Dendritic cell treated with granulocyte-macrophage colony-stimulating factor and Interleukin-4, amounts not matched to agents 40 ng/mL and 50 ng/mL, for 4 days (primary cell): ENCODE measurements around the gene AP1G2.
"Not testable (repeated sequence)": the region's sequence is repeated elsewhere in the genome, so short reads cannot be mapped to it uniquely, and the experiment has no call there.

Source experiments
- H3K27ac Mint-ChIP-seq: one replicate; pipeline ENCODE4 v1.8.0; 2022; ENCODE audit warnings: mild to moderate bottlenecking, mixed read lengths
- H3K27me3 Mint-ChIP-seq: one replicate; pipeline ENCODE4 v1.8.0; 2022; ENCODE audit warnings: mild to moderate bottlenecking, mixed read lengths
- H3K36me3 Mint-ChIP-seq: one replicate; pipeline ENCODE4 v1.8.0; 2022; ENCODE audit warnings: low read depth, mixed read lengths
- H3K4me1 Mint-ChIP-seq: one replicate; pipeline ENCODE4 v1.8.0; 2022; ENCODE audit warnings: low read depth, mixed read lengths
- H3K4me3 Mint-ChIP-seq: one replicate; pipeline ENCODE4 v1.8.0; 2022; ENCODE audit warnings: mild to moderate bottlenecking, moderate library complexity, mixed read lengths
- H3K9me3 Mint-ChIP-seq: one replicate; pipeline ENCODE4 v1.8.0; 2022; ENCODE audit warnings: mixed read lengths
- intact Hi-C: fragments of 100-400 bp; cut with micrococcal nuclease; formaldehyde crosslinking; loops from one replicate; pipeline ENCODE4 v1.15.0; 2022

Gene AP1G2, protein sequence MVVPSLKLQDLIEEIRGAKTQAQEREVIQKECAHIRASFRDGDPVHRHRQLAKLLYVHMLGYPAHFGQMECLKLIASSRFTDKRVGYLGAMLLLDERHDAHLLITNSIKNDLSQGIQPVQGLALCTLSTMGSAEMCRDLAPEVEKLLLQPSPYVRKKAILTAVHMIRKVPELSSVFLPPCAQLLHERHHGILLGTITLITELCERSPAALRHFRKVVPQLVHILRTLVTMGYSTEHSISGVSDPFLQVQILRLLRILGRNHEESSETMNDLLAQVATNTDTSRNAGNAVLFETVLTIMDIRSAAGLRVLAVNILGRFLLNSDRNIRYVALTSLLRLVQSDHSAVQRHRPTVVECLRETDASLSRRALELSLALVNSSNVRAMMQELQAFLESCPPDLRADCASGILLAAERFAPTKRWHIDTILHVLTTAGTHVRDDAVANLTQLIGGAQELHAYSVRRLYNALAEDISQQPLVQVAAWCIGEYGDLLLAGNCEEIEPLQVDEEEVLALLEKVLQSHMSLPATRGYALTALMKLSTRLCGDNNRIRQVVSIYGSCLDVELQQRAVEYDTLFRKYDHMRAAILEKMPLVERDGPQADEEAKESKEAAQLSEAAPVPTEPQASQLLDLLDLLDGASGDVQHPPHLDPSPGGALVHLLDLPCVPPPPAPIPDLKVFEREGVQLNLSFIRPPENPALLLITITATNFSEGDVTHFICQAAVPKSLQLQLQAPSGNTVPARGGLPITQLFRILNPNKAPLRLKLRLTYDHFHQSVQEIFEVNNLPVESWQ

DNA sequence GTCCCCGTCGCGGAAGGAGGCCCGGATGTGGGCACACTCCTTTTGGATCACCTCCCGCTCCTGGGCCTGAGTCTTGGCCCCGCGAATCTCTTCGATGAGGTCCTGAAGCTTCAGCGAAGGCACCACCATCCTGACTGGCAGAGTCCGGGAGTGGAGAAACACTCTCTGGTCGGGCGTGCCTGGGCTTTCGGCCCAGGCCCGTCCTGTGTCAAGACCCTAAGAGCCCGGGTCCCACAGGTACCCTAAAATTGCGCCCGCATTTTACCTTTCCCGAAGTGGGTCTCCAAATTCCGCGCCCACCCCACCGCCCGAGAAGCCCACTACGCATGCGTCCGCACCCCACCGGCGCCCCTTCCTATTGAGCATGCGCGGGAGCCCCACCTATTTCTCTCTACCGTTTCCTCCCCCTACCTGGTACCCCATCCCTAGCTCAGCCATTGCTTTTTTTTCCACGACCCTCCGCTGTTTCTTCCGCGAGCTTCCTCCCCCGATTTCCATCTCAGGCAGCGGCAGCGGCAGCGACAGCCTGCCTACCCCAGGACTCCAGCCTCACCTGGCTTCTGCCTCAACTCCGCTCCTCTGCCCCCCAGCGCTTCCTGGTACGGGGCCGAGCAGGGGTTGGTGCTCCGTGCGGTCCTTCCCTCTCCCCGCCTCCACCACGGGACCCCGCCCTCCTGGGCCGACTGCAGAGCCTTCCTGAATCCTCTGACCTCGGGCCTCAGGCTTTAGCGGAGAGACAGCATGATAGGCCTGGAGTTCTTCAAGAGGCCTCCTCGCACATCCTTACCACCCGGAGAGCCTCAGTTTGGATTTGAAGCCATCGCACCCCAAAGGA lies at the start of gene AP1G2:
Gene AP1G2 (minus strand): TSS at position 606 of the 835 bp plus-strand sequence. CDS start 477 bp downstream, at position 129.
- Mint-ChIP-seq H3K9me3 (no peaks in the 10 kb centered on the region), H3K27ac (peak within 1 kb of the TSS; percentile 92), H3K36me3 (peaks cover 49% of the 10 kb centered on the region), H3K27me3 (no peaks in the 10 kb centered on the region), H3K4me1 (peaks cover 89% of the 10 kb centered on the region), H3K4me3 (peak within 1 kb of the TSS; percentile 97)
- intact Hi-C loops = loop anchor here (5.0 kb wide), 1 partner anchor 245 kb away; the partner anchor contains the start of gene PABPN1

DNA sequence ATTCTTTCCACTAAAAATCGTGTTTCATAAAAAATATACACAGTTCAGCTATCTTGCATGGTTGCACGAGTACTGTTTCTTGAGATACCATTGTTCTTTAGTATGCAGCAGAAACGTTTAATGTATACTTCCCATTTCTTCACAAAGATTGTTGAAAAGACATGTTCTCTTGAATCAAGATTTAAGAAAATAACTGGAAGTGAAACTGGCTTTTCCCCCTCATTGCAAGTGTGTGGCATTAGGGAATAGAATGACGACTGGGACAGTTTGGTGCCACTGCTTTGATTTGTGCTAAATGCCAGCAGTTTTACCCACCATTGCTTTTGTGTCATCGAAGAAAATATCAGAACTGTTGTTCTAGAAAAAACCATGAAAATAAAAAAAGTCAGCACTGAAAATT lies 48.3 kb upstream of the AP1G2 start:
- H3K27ac Mint-ChIP-seq = peak overlapping the region; percentile 53
- no peaks in the 10 kb centered on the region for H3K9me3 Mint-ChIP-seq
- H3K4me3 Mint-ChIP-seq = no peak overlapping the region
- H3K27me3 Mint-ChIP-seq = peaks cover 2% of the 10 kb centered on the region
- H3K4me1 Mint-ChIP-seq = peaks cover 47% of the 10 kb centered on the region
- H3K36me3 Mint-ChIP-seq = no peaks in the 10 kb centered on the region
- intact Hi-C loops = no loop called here

DNA sequence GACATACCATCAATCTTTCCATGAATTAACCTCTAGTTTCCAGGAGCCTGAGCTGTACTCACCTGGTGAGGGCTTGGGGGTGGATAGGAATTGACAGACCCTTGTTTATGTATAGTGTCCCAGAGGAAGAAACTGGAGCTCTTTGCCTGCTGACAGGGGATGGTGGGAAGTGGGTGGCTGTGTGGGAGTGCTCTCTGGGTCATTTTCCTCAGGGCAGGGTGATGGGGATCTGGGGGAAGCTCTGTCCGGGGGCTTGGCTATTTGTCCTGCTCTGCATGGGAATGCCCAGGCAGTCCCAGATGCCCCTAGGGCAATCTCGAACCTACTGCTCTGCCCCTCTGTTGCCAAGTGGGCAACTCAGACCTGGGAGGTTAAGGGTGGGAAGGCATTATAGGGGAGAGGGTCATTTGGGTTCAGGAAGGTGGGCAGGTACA lies 46.8 kb upstream of the AP1G2 start:
- H3K9me3 Mint-ChIP-seq = no peaks in the 10 kb centered on the region

GRCh38 chr14:23613242-23614070 lies 45.9 kb upstream of the AP1G2 start:
- H3K27ac Mint-ChIP-seq = no peak overlapping the region

More for the DNA sequence above, 46.8 kb upstream of the AP1G2 start:
- Mint-ChIP-seq H3K27ac (peak overlapping the region; percentile 53), H3K4me1 (peaks cover 44% of the 10 kb centered on the region), H3K36me3 (no peaks in the 10 kb centered on the region), H3K27me3 (peaks cover 2% of the 10 kb centered on the region), H3K4me3 (no peak overlapping the region)
- intact Hi-C loops = no loop called here

GRCh38 chr14:23612802-23613201 lies 45.2 kb upstream of the AP1G2 start:
- Mint-ChIP-seq H3K4me1 (peaks cover 31% of the 10 kb centered on the region), H3K27ac (no peak overlapping the region), H3K4me3 (no peak overlapping the region), H3K9me3 (peaks cover 6% of the 10 kb centered on the region), H3K27me3 (no peaks in the 10 kb centered on the region), H3K36me3 (no peaks in the 10 kb centered on the region)
- intact Hi-C loops = no loop called here

More at GRCh38 chr14:23613242-23614070, 45.9 kb upstream of the AP1G2 start:
- Mint-ChIP-seq H3K4me3 (no peak overlapping the region), H3K27me3 (no peaks in the 10 kb centered on the region), H3K9me3 (peaks cover 6% of the 10 kb centered on the region), H3K36me3 (no peaks in the 10 kb centered on the region), H3K4me1 (peaks cover 35% of the 10 kb centered on the region)
- intact Hi-C loops = no loop called here

GRCh38 chr14:23612354-23612732 lies 44.8 kb upstream of the AP1G2 start:
- Mint-ChIP-seq H3K27me3 (peaks cover under 1% of the 10 kb centered on the region), H3K4me3 (no peak overlapping the region), H3K9me3 (peaks cover 6% of the 10 kb centered on the region), H3K36me3 (no peaks in the 10 kb centered on the region), H3K4me1 (peaks cover 33% of the 10 kb centered on the region), H3K27ac (no peak overlapping the region)
- intact Hi-C loops = no loop called here

DNA sequence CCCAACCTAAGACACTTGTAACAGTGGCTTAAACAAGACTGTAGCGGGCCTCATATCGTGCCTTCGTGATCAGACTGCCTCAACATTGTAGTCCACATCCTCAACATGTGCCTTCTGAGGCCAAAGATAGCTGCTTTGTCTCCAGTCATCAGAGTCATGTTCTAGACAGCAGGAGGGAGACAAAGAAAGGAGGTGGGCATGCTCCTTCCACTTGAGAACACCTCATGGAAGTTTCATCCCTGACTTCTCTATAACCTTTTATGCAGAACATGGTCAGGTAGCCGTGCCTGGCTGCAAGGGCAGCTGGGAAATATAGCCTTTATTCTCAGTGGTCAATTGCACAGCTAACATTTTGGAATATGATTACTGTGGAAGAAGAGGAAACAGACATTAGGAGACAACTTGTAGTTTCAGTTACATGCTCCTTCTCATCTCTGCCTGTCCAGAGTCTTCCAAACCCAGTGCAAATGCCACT lies 43.3 kb upstream of the AP1G2 start:
- no peak overlapping the region for H3K27ac Mint-ChIP-seq
- intact Hi-C loops = no loop called here
- no peak overlapping the region for H3K4me3 Mint-ChIP-seq
- no peaks in the 10 kb centered on the region for H3K36me3 Mint-ChIP-seq
- peaks cover 3% of the 10 kb centered on the region for H3K27me3 Mint-ChIP-seq
- H3K4me1 Mint-ChIP-seq = peaks cover 39% of the 10 kb centered on the region
- peaks cover 6% of the 10 kb centered on the region for H3K9me3 Mint-ChIP-seq

DNA sequence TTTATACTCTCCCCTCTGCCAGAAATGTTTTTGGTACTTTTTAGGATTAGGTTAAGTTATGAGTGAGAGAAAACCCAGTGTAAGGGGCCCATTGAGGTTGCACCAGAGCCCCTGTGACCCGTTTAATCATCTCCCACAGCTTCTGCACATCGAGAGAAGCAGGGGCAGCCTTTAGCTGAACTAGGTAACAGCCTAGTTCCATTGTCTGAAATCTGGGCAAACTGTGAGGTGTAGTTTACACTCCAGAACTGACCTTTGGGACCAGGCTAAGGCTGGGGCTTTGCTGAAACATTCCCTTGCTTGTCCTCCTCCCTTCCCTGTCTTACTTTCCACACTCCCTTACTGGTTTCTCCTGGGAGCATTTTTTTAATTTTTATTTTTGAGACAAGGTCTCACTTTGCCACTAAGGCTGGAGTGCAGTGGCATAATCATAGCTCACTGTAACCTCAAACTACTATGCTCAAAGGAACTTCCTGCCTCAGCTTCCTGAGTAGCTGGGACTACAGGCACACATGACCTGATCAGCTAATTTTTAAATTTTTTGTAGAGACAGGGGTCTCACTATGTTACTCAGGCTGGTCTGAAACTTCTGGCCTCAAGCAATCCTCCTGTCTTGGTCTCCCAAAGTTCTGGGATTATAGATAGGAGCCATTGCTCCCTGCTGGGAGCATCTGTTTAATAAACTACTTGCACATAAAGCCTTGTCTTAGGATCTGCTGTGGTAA lies 42.7 kb upstream of the AP1G2 start:
- H3K4me1 Mint-ChIP-seq = peaks cover 38% of the 10 kb centered on the region
- intact Hi-C loops = no loop called here
- no peak overlapping the region for H3K4me3 Mint-ChIP-seq
- no peak overlapping the region for H3K27ac Mint-ChIP-seq
- H3K9me3 Mint-ChIP-seq = peaks cover 6% of the 10 kb centered on the region
- H3K36me3 Mint-ChIP-seq = no peaks in the 10 kb centered on the region
- H3K27me3 Mint-ChIP-seq = peaks cover 3% of the 10 kb centered on the region

GRCh38 chr14:23609411-23610089 lies 42.0 kb upstream of the AP1G2 start:
- H3K27me3 Mint-ChIP-seq, H3K9me3 Mint-ChIP-seq, H3K4me3 Mint-ChIP-seq, H3K36me3 Mint-ChIP-seq, intact Hi-C loops, H3K27ac Mint-ChIP-seq: not testable (repeated sequence)
- H3K4me1 Mint-ChIP-seq = peaks cover 31% of the 10 kb centered on the region

DNA sequence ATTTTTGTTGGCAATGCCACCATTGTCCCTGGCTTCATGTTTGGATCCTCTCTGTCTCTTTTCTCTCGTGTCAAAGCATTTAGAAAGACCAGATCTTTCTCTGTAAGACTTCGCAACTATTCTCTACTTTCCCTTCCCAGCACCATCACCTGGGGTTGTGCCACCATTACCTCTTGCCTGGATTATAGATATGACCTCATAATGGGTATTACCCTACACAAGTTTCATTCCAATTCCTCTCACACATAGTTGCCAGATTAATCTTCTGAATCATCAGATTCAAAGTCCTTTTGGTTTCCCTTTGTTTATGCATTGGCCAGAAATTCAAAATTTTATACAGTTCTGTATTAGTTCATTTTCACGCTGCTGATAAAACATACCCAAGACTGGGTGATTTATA lies 41.4 kb upstream of the AP1G2 start:
- H3K4me1 Mint-ChIP-seq = peaks cover 26% of the 10 kb centered on the region

DNA sequence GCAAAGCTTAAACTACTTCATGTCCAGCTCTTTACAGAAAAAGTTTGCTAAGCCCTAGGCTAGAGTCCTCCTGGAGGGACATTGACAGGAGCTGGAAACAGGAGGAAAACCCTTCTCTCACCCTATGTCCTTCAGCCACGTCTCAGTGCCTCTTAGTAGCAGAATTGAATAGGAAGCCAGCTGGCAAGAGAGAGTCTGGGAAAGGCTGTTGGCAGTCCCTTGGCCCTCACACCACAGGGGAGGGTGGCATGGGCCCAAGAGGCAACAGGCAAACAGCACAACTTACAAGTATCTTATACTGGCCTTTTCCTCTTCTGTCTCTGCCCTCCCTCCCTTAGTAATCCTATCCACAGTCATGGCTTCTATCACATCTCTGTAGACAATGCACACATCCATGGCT lies 40.9 kb upstream of the AP1G2 start:
- no peak overlapping the region for H3K27ac Mint-ChIP-seq
- H3K4me3 Mint-ChIP-seq = no peak overlapping the region
- H3K9me3 Mint-ChIP-seq = peaks cover 6% of the 10 kb centered on the region
- intact Hi-C loops = no loop called here
- H3K36me3 Mint-ChIP-seq = no peaks in the 10 kb centered on the region
- H3K4me1 Mint-ChIP-seq = peaks cover 26% of the 10 kb centered on the region
- H3K27me3 Mint-ChIP-seq = peaks cover 3% of the 10 kb centered on the region

More for the DNA sequence above, 41.4 kb upstream of the AP1G2 start:
- intact Hi-C loops = no loop called here
- no peaks in the 10 kb centered on the region for H3K36me3 Mint-ChIP-seq
- H3K9me3 Mint-ChIP-seq = peaks cover 6% of the 10 kb centered on the region
- peaks cover 3% of the 10 kb centered on the region for H3K27me3 Mint-ChIP-seq
- no peak overlapping the region for H3K4me3 Mint-ChIP-seq
- H3K27ac Mint-ChIP-seq = no peak overlapping the region

DNA sequence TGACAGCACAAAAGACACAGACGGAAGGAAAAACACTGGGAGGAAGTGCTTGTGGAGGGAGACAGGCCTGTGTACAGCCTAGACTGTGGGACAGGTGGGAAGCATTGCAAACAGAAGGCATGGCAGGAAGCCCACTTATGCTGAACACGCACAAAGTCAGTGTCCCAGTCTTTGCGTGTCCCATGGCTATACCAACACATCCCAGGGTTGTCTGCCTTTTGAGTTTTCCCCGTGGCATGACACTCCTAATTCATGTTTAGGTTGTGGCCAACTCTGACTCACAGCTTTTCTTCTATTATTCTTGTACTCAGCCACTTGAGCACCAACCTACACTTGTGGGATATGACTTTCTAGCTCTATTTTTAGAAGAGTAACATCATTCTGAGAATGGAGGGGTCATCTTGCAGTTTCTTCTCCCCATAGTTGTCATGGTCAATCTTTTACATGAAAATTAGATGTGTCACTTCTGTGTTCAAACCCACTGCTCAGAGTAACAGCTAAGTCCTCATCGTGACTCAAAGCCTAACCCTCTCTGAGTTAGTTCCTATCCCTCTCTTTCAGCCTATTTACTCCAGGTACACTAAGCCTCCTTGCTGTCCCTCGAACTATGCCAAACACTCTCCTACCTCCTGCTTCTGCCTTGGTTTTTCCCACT lies 38.5 kb upstream of the AP1G2 start:
- intact Hi-C loops = no loop called here
- Mint-ChIP-seq H3K27ac (no peak overlapping the region), H3K9me3 (peaks cover 6% of the 10 kb centered on the region), H3K4me3 (no peak overlapping the region), H3K4me1 (peaks cover 23% of the 10 kb centered on the region), H3K36me3 (no peaks in the 10 kb centered on the region), H3K27me3 (peaks cover 7% of the 10 kb centered on the region)
